HL-60 (cell line): ENCODE measurements around the gene NAP1L4.

Source experiments
- DNase-seq, 2 experiments: peaks; one replicate each; pipeline ENCODE4 v3.0.0-alpha.2; 2010 to 2020; ENCODE audit warnings: low read depth in 1 of 2, low spot score in 1 of 2
- H3K27ac ChIP-seq: fragments of 250-450 bp; sonication (Bioruptor Pico); replicated peaks from 2 replicates; pipeline ENCODE4 v1.5.1; 2020; ENCODE audit warnings: mild to moderate bottlenecking, moderate library complexity
- H3K27me3 ChIP-seq: fragments of 250-450 bp; sonication (Bioruptor Pico); 2 replicates; pipeline ENCODE4 v1.5.1; 2021; ENCODE audit warnings: mild to moderate bottlenecking, moderate library complexity; ENCODE audit not compliant: insufficient read depth, poor library complexity, severe bottlenecking
- H3K4me3 ChIP-seq: replicated peaks from 2 replicates; pipeline ENCODE4 v1.5.1; 2011; ENCODE audit warnings: mild to moderate bottlenecking, control low read depth, low read length; ENCODE audit not compliant: insufficient read depth
- CTCF ChIP-seq: IDR thresholded peaks from one replicate; pipeline ENCODE4 v1.5.1; 2011; ENCODE audit warnings: low read length, control low read depth, inconsistent platforms; ENCODE audit not compliant: insufficient read depth
- GABPA ChIP-seq: IDR thresholded peaks from 2 replicates; pipeline ENCODE4 v1.6.1; 2012; ENCODE audit warnings: low read depth
- POLR2AphosphoS5 ChIP-seq: IDR thresholded peaks from 2 replicates; pipeline ENCODE4 v1.6.1; 2012; ENCODE audit warnings: low read depth
- REST ChIP-seq: IDR thresholded peaks from 2 replicates; pipeline ENCODE4 v1.6.1; 2012; ENCODE audit warnings: low read depth; ENCODE audit not compliant: insufficient replicate concordance
- SPI1 ChIP-seq: IDR thresholded peaks from 2 replicates; pipeline ENCODE4 v1.6.1; 2012; ENCODE audit warnings: low read depth, mild to moderate bottlenecking, borderline replicate concordance

Gene NAP1L4

GRCh38 chr11:2924821-2925675 is 67.1 kb downstream of the NAP1L4 start:
- DNase-seq = no peak
- H3K27me3 ChIP-seq = peaks cover 31% of the 10 kb centered on the region
- H3K27ac ChIP-seq = no peak overlapping the region
- no peak overlapping the region for H3K4me3 ChIP-seq
- TF ChIP-seq CTCF (no peak), REST (no peak), SPI1 (no peak), GABPA (no peak), POLR2AphosphoS5 (no peak)

DNA sequence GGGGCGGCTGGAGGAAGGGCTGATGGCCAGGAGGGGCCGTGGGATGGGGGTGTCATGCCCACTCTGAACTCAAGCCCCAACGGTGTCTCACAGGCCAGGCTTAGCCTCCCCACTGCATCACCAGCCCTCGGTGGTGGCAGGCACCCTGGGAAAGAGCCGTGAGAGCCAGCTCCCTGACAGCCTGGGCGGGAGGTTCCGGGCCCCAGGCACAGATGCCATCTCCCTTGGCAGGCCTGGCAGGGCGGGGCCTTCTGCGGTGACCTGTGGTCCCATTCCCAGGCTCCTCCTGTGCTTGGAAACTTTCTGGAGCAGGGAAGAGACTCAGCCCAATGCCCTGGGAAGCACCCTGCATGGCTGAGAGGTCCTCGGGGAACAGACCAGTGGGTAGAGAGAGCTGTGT is 67.7 kb downstream of the NAP1L4 start:
- no peak for DNase-seq
- H3K4me3 ChIP-seq = no peak overlapping the region
- no peak for TF ChIP-seq REST
- TF ChIP-seq SPI1 = no peak
- no peak for TF ChIP-seq CTCF
- no peak for TF ChIP-seq GABPA
- TF ChIP-seq POLR2AphosphoS5 = no peak
- H3K27ac ChIP-seq = no peak overlapping the region
- H3K27me3 ChIP-seq = peaks cover 26% of the 10 kb centered on the region

- TF ChIP-seq SPI1 (no peak), POLR2AphosphoS5 (no peak)
- Histone ChIP-seq H3K27me3 (peaks cover 23% of the 10 kb centered on the region), H3K27ac (no peak overlapping the region), H3K4me3 (no peak overlapping the region)
- no peak for DNase-seq
Observed at GRCh38 chr11:2923446-2924375, 68.4 kb downstream of the NAP1L4 start.

DNA sequence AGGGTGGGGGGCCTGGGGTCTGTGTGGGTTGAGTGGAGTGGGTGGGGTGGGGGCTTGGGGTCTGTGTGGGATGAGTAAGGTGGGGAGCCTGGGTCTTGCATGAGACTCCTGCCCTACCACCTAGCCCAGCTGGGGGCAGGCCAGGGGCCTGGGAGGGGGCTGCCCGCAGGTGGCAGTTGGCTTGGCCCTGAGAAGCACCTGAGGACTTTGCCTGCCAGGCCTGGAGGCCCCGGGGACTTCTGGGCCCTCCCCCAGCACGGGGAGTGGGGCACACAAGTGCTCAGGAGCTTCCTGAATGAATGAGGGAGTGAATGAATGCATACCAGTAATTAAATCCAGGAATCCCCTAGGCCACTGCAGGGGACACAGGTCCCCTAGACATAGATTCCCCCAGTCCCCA is 69.5 kb downstream of the NAP1L4 start:
- no peak overlapping the region for H3K27ac ChIP-seq
- DNase-seq = no peak
- no peak for TF ChIP-seq GABPA
- TF ChIP-seq SPI1 = no peak
- TF ChIP-seq POLR2AphosphoS5 = no peak
- no peak for TF ChIP-seq CTCF
- no peak for TF ChIP-seq REST
- peaks cover 13% of the 10 kb centered on the region for H3K27me3 ChIP-seq
- no peak overlapping the region for H3K4me3 ChIP-seq
